ENCODE results near the gene NOL9.

Gene NOL9

GRCh38 chr1:6491480-6491962, 62.8 kb downstream of the NOL9 start, which contains the start of gene PLEKHG5:
TSS of gene PLEKHG5 (minus strand) at chr1:6491667. CDS start at chr1:6477571, 14,096 bp downstream.
- Histone ChIP-seq H2AK5ac (ENCODE audit: low read length, severe bottlenecking) (peak within 1 kb of the TSS; percentile 74), H3K9ac (ENCODE audit: low read length) (peak within 1 kb of the TSS; percentile 88), H3K9me3 (ENCODE audit: control insufficient read depth, low read length) (no peaks in the 10 kb centered on the region), H3K4me3 (ENCODE audit: insufficient read depth in 1 of 2, low read depth in 1 of 2, low read length in 2 of 2) (peak within 1 kb of the TSS; percentile 75 to 90), H2BK120ac (ENCODE audit: low read depth, low read length) (peak within 1 kb of the TSS; percentile 86), H3K14ac (ENCODE audit: low read length in 2 of 2) (no peak within 1 kb of the TSS), H2BK15ac (ENCODE audit: low read depth, poor library complexity, severe bottlenecking) (peak within 1 kb of the TSS; percentile 60), H3K79me1 (replicated peaks; ENCODE audit: low read length, poor library complexity, severe bottlenecking) (peaks cover 42% of the 10 kb centered on the region), H2BK12ac (ENCODE audit: low read length in 2 of 2) (peak within 1 kb of the TSS in 1 of 2 experiments; percentile 79), H2BK5ac (ENCODE audit: low read depth, low read length, poor library complexity, severe bottlenecking) (peak within 1 kb of the TSS; percentile 53), H3K18ac (ENCODE audit: low read depth in 1 of 2, low read length in 2 of 2) (peak within 1 kb of the TSS; percentile 68 to 82), H3K27ac (ENCODE audit: low read length, poor library complexity, severe bottlenecking) (peak within 1 kb of the TSS; percentile 89), H3K27me3 (ENCODE audit: control insufficient read depth in 1 of 2, insufficient read depth in 1 of 2, low read length in 2 of 2) (no peaks in the 10 kb centered on the region), H2AFZ (ENCODE audit: low read depth, low read length) (peak within 1 kb of the TSS; percentile 39), H4K91ac (ENCODE audit: low read length) (peak within 1 kb of the TSS; percentile 87), H3K23ac (ENCODE audit: low read length in 2 of 2) (no peak within 1 kb of the TSS), H3K36me3 (ENCODE audit: control insufficient read depth in 1 of 2, insufficient read depth in 2 of 2, low read depth in 1 of 2, low read length in 2 of 2) (peaks cover 0 to 20% of the 10 kb centered on the region in 2 experiments), H4K8ac (ENCODE audit: low read length) (peak within 1 kb of the TSS; percentile 94), H3K4me1 (ENCODE audit: control insufficient read depth, insufficient read depth, low read depth, low read length) (peaks cover 58% of the 10 kb centered on the region), H3K4ac (ENCODE audit: low read depth in 1 of 2, low read length in 2 of 2) (peak within 1 kb of the TSS; percentile 47 to 71), H3K4me2 (ENCODE audit: low read length, poor library complexity, severe bottlenecking) (peak within 1 kb of the TSS; percentile 99)
- peak; percentile 78 for DNase-seq
- 17% methylated on average over 6 of the region's 6 CpGs for whole genome bisulfite sequencing

DNA sequence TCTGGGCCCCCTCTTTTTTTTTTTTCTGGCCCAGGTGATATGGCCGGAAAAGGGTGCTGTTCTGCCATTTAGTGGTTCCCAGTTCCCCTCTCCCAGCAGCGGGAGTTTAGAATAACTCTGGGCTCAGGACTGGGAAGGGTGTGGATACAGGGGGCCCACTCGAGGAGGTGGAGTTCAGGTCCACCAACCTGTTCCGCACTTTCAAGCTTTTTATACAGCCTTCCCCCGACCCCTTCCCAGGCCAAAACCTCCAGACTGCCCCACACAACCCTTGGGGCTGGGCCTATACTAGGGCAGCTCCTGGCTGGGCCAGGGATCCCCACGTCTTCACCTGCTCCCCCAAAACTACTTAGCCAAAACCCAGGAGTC, 63.2 kb downstream of the NOL9 start:
- Histone ChIP-seq H4K91ac (ENCODE audit: low read length) (peak overlapping the region; percentile 59), H3K23ac (ENCODE audit: low read length in 2 of 2) (no peak overlapping the region), H2BK5ac (ENCODE audit: low read depth, low read length, poor library complexity, severe bottlenecking) (peak overlapping the region; percentile 53), H3K9me3 (ENCODE audit: control insufficient read depth, low read length) (no peaks in the 10 kb centered on the region), H3K79me1 (replicated peaks; ENCODE audit: low read length, poor library complexity, severe bottlenecking) (peaks cover 44% of the 10 kb centered on the region), H2BK120ac (ENCODE audit: low read depth, low read length) (peak overlapping the region; percentile 86), H2AFZ (ENCODE audit: low read depth, low read length) (no peak overlapping the region), H3K27me3 (ENCODE audit: control insufficient read depth in 1 of 2, insufficient read depth in 1 of 2, low read length in 2 of 2) (peaks cover 0 to 3% of the 10 kb centered on the region in 2 experiments), H3K4me1 (ENCODE audit: control insufficient read depth, insufficient read depth, low read depth, low read length) (peaks cover 57% of the 10 kb centered on the region), H3K36me3 (ENCODE audit: control insufficient read depth in 1 of 2, insufficient read depth in 2 of 2, low read depth in 1 of 2, low read length in 2 of 2) (peaks cover 0 to 20% of the 10 kb centered on the region in 2 experiments), H2BK15ac (ENCODE audit: low read depth, poor library complexity, severe bottlenecking) (no peak overlapping the region), H3K18ac (ENCODE audit: low read depth in 1 of 2, low read length in 2 of 2) (peak overlapping the region; percentile 37 to 82), H3K14ac (ENCODE audit: low read length in 2 of 2) (no peak overlapping the region), H4K8ac (ENCODE audit: low read length) (peak overlapping the region; percentile 94), H2AK5ac (ENCODE audit: low read length, severe bottlenecking) (peak overlapping the region; percentile 74), H3K4me2 (ENCODE audit: low read length, poor library complexity, severe bottlenecking) (peak overlapping the region; percentile 99), H3K9ac (ENCODE audit: low read length) (peak overlapping the region; percentile 88), H2BK12ac (ENCODE audit: low read length in 2 of 2) (no peak overlapping the region), H3K4me3 (ENCODE audit: insufficient read depth in 1 of 2, low read depth in 1 of 2, low read length in 2 of 2) (peak overlapping the region; percentile 75 to 90), H3K4ac (ENCODE audit: low read depth in 1 of 2, low read length in 2 of 2) (peak overlapping the region; percentile 32 to 47), H3K27ac (ENCODE audit: low read length, poor library complexity, severe bottlenecking) (peak overlapping the region; percentile 89)
- 12% methylated on average over 5 of the region's 6 CpGs for WGBS
- no peak for DNase-seq

- WGBS = under 1% methylated on average over 68 of the region's 70 CpGs
- Histone ChIP-seq H3K23ac (ENCODE audit: low read length in 2 of 2) (peak overlapping the region in 1 of 2 experiments; percentile 91), H3K4me3 (ENCODE audit: insufficient read depth in 1 of 2, low read depth in 1 of 2, low read length in 2 of 2) (peak overlapping the region; percentile 75 to 90), H3K27ac (ENCODE audit: low read length, poor library complexity, severe bottlenecking) (peak overlapping the region; percentile 89), H4K91ac (ENCODE audit: low read length) (peak overlapping the region; percentile 70), H3K36me3 (ENCODE audit: control insufficient read depth in 1 of 2, insufficient read depth in 2 of 2, low read depth in 1 of 2, low read length in 2 of 2) (peaks cover 0 to 20% of the 10 kb centered on the region in 2 experiments), H2BK12ac (ENCODE audit: low read length in 2 of 2) (peak overlapping the region; percentile 18 to 37), H2BK5ac (ENCODE audit: low read depth, low read length, poor library complexity, severe bottlenecking) (peak overlapping the region; percentile 63), H3K4ac (ENCODE audit: low read depth in 1 of 2, low read length in 2 of 2) (peak overlapping the region; percentile 58 to 76), H3K18ac (ENCODE audit: low read depth in 1 of 2, low read length in 2 of 2) (peak overlapping the region; percentile 82 to 91), H3K27me3 (ENCODE audit: control insufficient read depth in 1 of 2, insufficient read depth in 1 of 2, low read length in 2 of 2) (peaks cover 0 to 6% of the 10 kb centered on the region in 2 experiments), H2AFZ (ENCODE audit: low read depth, low read length) (peak overlapping the region; percentile 85), H2BK15ac (ENCODE audit: low read depth, poor library complexity, severe bottlenecking) (no peak overlapping the region), H4K8ac (ENCODE audit: low read length) (peak overlapping the region; percentile 94), H3K9ac (ENCODE audit: low read length) (peak overlapping the region; percentile 88), H3K14ac (ENCODE audit: low read length in 2 of 2) (peak overlapping the region; percentile 79 to 86), H3K79me1 (replicated peaks; ENCODE audit: low read length, poor library complexity, severe bottlenecking) (peaks cover 39% of the 10 kb centered on the region), H3K4me1 (ENCODE audit: control insufficient read depth, insufficient read depth, low read depth, low read length) (peaks cover 54% of the 10 kb centered on the region), H2AK5ac (ENCODE audit: low read length, severe bottlenecking) (peak overlapping the region; percentile 35), H2BK120ac (ENCODE audit: low read depth, low read length) (peak overlapping the region; percentile 86), H3K9me3 (ENCODE audit: control insufficient read depth, low read length) (no peaks in the 10 kb centered on the region), H3K4me2 (ENCODE audit: low read length, poor library complexity, severe bottlenecking) (peak overlapping the region; percentile 99)
- DNase-seq = peak; percentile 75
Observed at GRCh38 chr1:6490181-6491080, 63.9 kb downstream of the NOL9 start.

DNA sequence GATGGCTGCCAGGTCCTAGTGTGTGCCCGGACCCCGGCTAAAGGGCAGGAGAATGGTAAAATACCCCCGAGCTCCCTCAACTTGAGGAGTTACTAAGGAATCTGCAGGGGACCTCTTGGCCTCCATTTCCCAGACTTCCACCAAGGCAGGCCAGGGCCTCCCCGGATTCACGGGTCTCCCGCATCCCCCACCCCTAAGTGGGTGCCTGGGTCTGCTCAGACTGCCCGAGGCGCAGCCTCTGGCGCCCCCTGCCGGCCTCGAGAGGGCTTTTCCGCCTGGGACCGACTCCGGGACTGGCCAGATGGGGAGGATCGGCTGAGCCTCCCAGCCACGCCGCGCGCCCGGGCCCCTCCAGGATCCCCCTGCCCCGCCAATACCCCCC, 64.5 kb downstream of the NOL9 start:
- Histone ChIP-seq H3K36me3 (ENCODE audit: control insufficient read depth in 1 of 2, insufficient read depth in 2 of 2, low read depth in 1 of 2, low read length in 2 of 2) (peaks cover 0 to 20% of the 10 kb centered on the region in 2 experiments), H3K9ac (ENCODE audit: low read length) (peak overlapping the region; percentile 88), H3K4me3 (ENCODE audit: insufficient read depth in 1 of 2, low read depth in 1 of 2, low read length in 2 of 2) (peak overlapping the region; percentile 75 to 90), H3K14ac (ENCODE audit: low read length in 2 of 2) (peak overlapping the region; percentile 79 to 86), H2AFZ (ENCODE audit: low read depth, low read length) (peak overlapping the region; percentile 85), H2AK5ac (ENCODE audit: low read length, severe bottlenecking) (peak overlapping the region; percentile 27), H3K23ac (ENCODE audit: low read length in 2 of 2) (peak overlapping the region in 1 of 2 experiments; percentile 91), H2BK5ac (ENCODE audit: low read depth, low read length, poor library complexity, severe bottlenecking) (no peak overlapping the region), H4K8ac (ENCODE audit: low read length) (peak overlapping the region; percentile 94), H2BK12ac (ENCODE audit: low read length in 2 of 2) (peak overlapping the region; percentile 18 to 37), H3K79me1 (replicated peaks; ENCODE audit: low read length, poor library complexity, severe bottlenecking) (peaks cover 42% of the 10 kb centered on the region), H2BK120ac (ENCODE audit: low read depth, low read length) (peak overlapping the region; percentile 86), H3K18ac (ENCODE audit: low read depth in 1 of 2, low read length in 2 of 2) (peak overlapping the region; percentile 82 to 91), H3K27me3 (ENCODE audit: control insufficient read depth in 1 of 2, insufficient read depth in 1 of 2, low read length in 2 of 2) (peaks cover 0 to 9% of the 10 kb centered on the region in 2 experiments), H3K9me3 (ENCODE audit: control insufficient read depth, low read length) (no peaks in the 10 kb centered on the region), H3K4ac (ENCODE audit: low read depth in 1 of 2, low read length in 2 of 2) (peak overlapping the region in 1 of 2 experiments; percentile 76), H3K4me1 (ENCODE audit: control insufficient read depth, insufficient read depth, low read depth, low read length) (peaks cover 52% of the 10 kb centered on the region), H2BK15ac (ENCODE audit: low read depth, poor library complexity, severe bottlenecking) (no peak overlapping the region), H3K27ac (ENCODE audit: low read length, poor library complexity, severe bottlenecking) (peak overlapping the region; percentile 62), H4K91ac (ENCODE audit: low read length) (peak overlapping the region; percentile 70), H3K4me2 (ENCODE audit: low read length, poor library complexity, severe bottlenecking) (peak overlapping the region; percentile 99)
- WGBS = 14% methylated on average over 21 of the region's 21 CpGs
- peak; percentile 75 for DNase-seq
